ENCODE results near the gene SST.

Gene SST

DNA sequence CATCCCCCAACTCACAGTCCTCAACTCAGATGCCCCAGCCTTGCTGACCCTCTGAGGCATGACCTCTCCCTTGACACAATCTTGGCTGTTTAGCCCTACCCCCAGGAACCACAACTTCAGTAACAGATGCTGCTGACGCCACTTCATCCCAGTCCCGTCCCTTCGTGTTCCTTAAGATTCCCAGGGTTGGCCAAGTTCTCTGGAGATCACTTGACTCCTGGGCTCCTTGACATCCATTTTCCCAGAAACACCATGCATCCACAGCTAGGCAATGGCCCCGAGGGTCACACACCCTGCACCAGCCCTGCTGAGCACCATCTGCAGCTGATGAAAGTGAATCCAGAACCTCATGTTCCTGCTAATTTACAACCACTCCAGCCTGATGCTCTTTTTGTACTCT lies 25.3 kb upstream of the SST start:
- H3K4me3 ChIP-seq (replicated peaks; ENCODE audit: insufficient read depth, low read length): no peak overlapping the region
- no peaks in the 10 kb centered on the region for H3K27me3 ChIP-seq (ENCODE audit: insufficient read depth, poor library complexity, severe bottlenecking)
- DNase-seq (ENCODE audit: low read depth in 1 of 2, low spot score in 1 of 2): no peak
- TF ChIP-seq GABPA (IDR thresholded peaks at IDR 0.05; ENCODE audit: low read depth) (no peak), SPI1 (IDR thresholded peaks at IDR 0.05; ENCODE audit: borderline replicate concordance, low read depth) (no peak), POLR2AphosphoS5 (IDR thresholded peaks at IDR 0.05; ENCODE audit: low read depth) (no peak)
- TF ChIP-seq, protein P1, sequence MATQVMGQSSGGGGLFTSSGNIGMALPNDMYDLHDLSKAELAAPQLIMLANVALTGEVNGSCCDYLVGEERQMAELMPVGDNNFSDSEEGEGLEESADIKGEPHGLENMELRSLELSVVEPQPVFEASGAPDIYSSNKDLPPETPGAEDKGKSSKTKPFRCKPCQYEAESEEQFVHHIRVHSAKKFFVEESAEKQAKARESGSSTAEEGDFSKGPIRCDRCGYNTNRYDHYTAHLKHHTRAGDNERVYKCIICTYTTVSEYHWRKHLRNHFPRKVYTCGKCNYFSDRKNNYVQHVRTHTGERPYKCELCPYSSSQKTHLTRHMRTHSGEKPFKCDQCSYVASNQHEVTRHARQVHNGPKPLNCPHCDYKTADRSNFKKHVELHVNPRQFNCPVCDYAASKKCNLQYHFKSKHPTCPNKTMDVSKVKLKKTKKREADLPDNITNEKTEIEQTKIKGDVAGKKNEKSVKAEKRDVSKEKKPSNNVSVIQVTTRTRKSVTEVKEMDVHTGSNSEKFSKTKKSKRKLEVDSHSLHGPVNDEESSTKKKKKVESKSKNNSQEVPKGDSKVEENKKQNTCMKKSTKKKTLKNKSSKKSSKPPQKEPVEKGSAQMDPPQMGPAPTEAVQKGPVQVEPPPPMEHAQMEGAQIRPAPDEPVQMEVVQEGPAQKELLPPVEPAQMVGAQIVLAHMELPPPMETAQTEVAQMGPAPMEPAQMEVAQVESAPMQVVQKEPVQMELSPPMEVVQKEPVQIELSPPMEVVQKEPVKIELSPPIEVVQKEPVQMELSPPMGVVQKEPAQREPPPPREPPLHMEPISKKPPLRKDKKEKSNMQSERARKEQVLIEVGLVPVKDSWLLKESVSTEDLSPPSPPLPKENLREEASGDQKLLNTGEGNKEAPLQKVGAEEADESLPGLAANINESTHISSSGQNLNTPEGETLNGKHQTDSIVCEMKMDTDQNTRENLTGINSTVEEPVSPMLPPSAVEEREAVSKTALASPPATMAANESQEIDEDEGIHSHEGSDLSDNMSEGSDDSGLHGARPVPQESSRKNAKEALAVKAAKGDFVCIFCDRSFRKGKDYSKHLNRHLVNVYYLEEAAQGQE (IDR thresholded peaks at IDR 0.05; ENCODE audit: insufficient replicate concordance, low read depth): no peak
- TF ChIP-seq, protein P2, sequence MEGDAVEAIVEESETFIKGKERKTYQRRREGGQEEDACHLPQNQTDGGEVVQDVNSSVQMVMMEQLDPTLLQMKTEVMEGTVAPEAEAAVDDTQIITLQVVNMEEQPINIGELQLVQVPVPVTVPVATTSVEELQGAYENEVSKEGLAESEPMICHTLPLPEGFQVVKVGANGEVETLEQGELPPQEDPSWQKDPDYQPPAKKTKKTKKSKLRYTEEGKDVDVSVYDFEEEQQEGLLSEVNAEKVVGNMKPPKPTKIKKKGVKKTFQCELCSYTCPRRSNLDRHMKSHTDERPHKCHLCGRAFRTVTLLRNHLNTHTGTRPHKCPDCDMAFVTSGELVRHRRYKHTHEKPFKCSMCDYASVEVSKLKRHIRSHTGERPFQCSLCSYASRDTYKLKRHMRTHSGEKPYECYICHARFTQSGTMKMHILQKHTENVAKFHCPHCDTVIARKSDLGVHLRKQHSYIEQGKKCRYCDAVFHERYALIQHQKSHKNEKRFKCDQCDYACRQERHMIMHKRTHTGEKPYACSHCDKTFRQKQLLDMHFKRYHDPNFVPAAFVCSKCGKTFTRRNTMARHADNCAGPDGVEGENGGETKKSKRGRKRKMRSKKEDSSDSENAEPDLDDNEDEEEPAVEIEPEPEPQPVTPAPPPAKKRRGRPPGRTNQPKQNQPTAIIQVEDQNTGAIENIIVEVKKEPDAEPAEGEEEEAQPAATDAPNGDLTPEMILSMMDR (IDR thresholded peaks at IDR 0.05; ENCODE audit: insufficient read depth, low read length): no peak
- H3K27ac ChIP-seq (replicated peaks): no peak overlapping the region

DNA sequence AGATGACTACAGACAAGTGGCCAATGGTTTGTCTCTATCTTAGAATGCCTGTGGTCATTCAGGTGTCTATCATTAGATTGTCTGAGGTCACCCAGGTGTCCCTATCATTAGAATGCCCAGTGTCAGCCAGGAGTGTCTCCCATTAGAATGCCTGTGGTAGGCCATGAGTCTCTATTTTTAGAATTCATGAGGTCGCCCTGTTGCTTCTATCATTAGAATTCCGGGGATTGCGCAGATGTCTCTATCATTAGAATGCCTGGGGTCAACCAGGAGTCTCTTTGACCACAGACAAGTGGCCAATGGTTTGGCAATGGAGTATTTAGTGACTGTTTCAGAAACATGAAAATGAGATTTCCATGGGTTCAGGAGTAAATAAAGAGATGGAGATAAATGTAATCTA lies 24.6 kb upstream of the SST start:
- peaks cover 3% of the 10 kb centered on the region for H3K27me3 ChIP-seq (ENCODE audit: insufficient read depth, poor library complexity, severe bottlenecking)
- no peak for DNase-seq (ENCODE audit: low read depth in 1 of 2, low spot score in 1 of 2)
- TF ChIP-seq SPI1 (IDR thresholded peaks at IDR 0.05; ENCODE audit: borderline replicate concordance, low read depth): no peak
- no peak for TF ChIP-seq GABPA (IDR thresholded peaks at IDR 0.05; ENCODE audit: low read depth)
- TF ChIP-seq, protein P1 (IDR thresholded peaks at IDR 0.05; ENCODE audit: insufficient replicate concordance, low read depth): no peak
- no peak for TF ChIP-seq POLR2AphosphoS5 (IDR thresholded peaks at IDR 0.05; ENCODE audit: low read depth)
- TF ChIP-seq, protein P2 (IDR thresholded peaks at IDR 0.05; ENCODE audit: insufficient read depth, low read length): no peak
- no peak overlapping the region for H3K27ac ChIP-seq (replicated peaks)
- no peak overlapping the region for H3K4me3 ChIP-seq (replicated peaks; ENCODE audit: insufficient read depth, low read length)

DNA sequence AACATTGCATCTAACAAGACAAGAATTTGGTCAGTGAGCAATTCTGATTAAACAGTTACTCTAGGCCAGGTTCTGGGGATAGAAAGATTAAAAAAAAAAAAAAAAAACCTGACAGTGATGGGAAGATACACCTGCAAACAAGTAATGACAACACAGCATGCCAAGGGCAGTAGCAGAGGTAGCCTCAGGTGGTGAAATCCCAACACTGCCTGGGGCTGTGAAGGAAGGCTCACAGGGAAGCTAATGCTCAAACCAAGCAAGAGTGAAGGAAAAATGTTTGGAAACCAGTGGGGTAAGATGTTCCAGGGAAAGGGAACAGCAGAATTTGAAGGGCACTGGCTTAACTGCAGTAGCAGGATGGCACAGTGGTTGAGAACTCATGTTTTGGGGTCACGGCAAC lies 23.2 kb upstream of the SST start:
- Histone ChIP-seq H3K27ac (replicated peaks) (no peak overlapping the region), H3K4me3 (replicated peaks; ENCODE audit: insufficient read depth, low read length) (no peak overlapping the region), H3K27me3 (ENCODE audit: insufficient read depth, poor library complexity, severe bottlenecking) (peaks cover 7% of the 10 kb centered on the region)
- no peak for DNase-seq (ENCODE audit: low read depth in 1 of 2, low spot score in 1 of 2)
- TF ChIP-seq, protein P1 (IDR thresholded peaks at IDR 0.05; ENCODE audit: insufficient replicate concordance, low read depth): no peak
- TF ChIP-seq SPI1 (IDR thresholded peaks at IDR 0.05; ENCODE audit: borderline replicate concordance, low read depth): no peak
- TF ChIP-seq GABPA (IDR thresholded peaks at IDR 0.05; ENCODE audit: low read depth): no peak
- TF ChIP-seq, protein P2 (IDR thresholded peaks at IDR 0.05; ENCODE audit: insufficient read depth, low read length): no peak
- TF ChIP-seq POLR2AphosphoS5 (IDR thresholded peaks at IDR 0.05; ENCODE audit: low read depth): no peak
